Umbilical cord (tissue), 2 donors: ENCODE data around the gene KRTAP10-2. TPM values are rescaled to one million over a fixed set of nuclear protein-coding genes. Genes with fewer than 3 reads are reported as not detected.
"Not testable (repeated sequence)": the region's sequence is repeated elsewhere in the genome, so short reads cannot be mapped to it uniquely, and the experiment has no call there.

Source experiments
- DNase-seq: peaks from one replicate; pipeline ENCODE4 v3.0.0-alpha.2; 2015; ENCODE audit warnings: low spot score
- total RNA-seq: library from RNA; depleted of rRNA; stranded (reverse); fragments of >200 nt; gene quantifications from one replicate; pipeline ENCODE4 v1.2.3, GENCODE V29; 2014; ENCODE audit warnings: low replicate concordance; ENCODE audit not compliant: insufficient read depth

Gene KRTAP10-2
- total RNA-seq, 1 donor from 2014 or later, result not detected

GRCh38 chr21:44568261-44568660, 17.0 kb upstream of the KRTAP10-2 start:
- DNase-seq, result no peak

GRCh38 chr21:44567481-44568171, 16.3 kb upstream of the KRTAP10-2 start:
- DNase-seq, result no peak

GRCh38 chr21:44566403-44566802, 15.1 kb upstream of the KRTAP10-2 start:
- no peak for DNase-seq

- DNase-seq, result no peak
Observed at GRCh38 chr21:44564886-44565598, 13.7 kb upstream of the KRTAP10-2 start.

- DNase-seq, result no peak
Observed at GRCh38 chr21:44564099-44564498, 12.8 kb upstream of the KRTAP10-2 start.

- no peak for DNase-seq
Observed at GRCh38 chr21:44558695-44559094, 7.4 kb upstream of the KRTAP10-2 start, which contains the start of gene KRTAP10-3. TSS of gene KRTAP10-3 (minus strand) at chr21:44558795. CDS start at chr21:44558715, 80 bp downstream.

GRCh38 chr21:44558329-44558675, 7.0 kb upstream of the KRTAP10-2 start:
- not testable (repeated sequence) for DNase-seq

GRCh38 chr21:44557491-44558328, 6.4 kb upstream of the KRTAP10-2 start:
- DNase-seq, result no peak

GRCh38 chr21:44556879-44557278, 5.6 kb upstream of the KRTAP10-2 start:
- DNase-seq, result no peak

- DNase-seq, result no peak
Observed at GRCh38 chr21:44555200-44555875, 4.0 kb upstream of the KRTAP10-2 start.

- no peak for DNase-seq
Observed at GRCh38 chr21:44552681-44553080, 1.4 kb upstream of the KRTAP10-2 start.

- DNase-seq, result no peak
Observed at GRCh38 chr21:44552136-44552535, 831 bp upstream of the KRTAP10-2 start.

GRCh38 chr21:44550807-44551206, 498 bp downstream of the KRTAP10-2 start:
- DNase-seq, result no peak

GRCh38 chr21:44550285-44550684, 1.0 kb downstream of the KRTAP10-2 start:
- not testable (repeated sequence) for DNase-seq

- DNase-seq, result no peak
Observed at GRCh38 chr21:44549525-44550211, 1.6 kb downstream of the KRTAP10-2 start.

GRCh38 chr21:44548922-44549321, 2.4 kb downstream of the KRTAP10-2 start:
- peak; percentile 20 for DNase-seq

GRCh38 chr21:44548381-44548780, 2.9 kb downstream of the KRTAP10-2 start:
- no peak for DNase-seq

GRCh38 chr21:44547656-44548331, 3.5 kb downstream of the KRTAP10-2 start:
- DNase-seq, result no peak

- DNase-seq, result no peak
Observed at GRCh38 chr21:44544566-44544965, 6.7 kb downstream of the KRTAP10-2 start.

GRCh38 chr21:44542716-44543115, 8.6 kb downstream of the KRTAP10-2 start:
- DNase-seq, result no peak
